Spleen (tissue), 11 donors: ENCODE results near the gene IFNGR1. TPM values are rescaled to one million over a fixed set of nuclear protein-coding genes. Genes with fewer than 3 reads are reported as not detected.
A peak's percentile ranks its signal among the peaks of the same experiment; 100 is the strongest.

Experiments used
- DNase-seq: peaks from one replicate; pipeline ENCODE4 v3.0.0-alpha.2; 2020
- H3K27ac ChIP-seq, 8 donors: fragments of 200-600 bp; sonication (generic) in 7 of 8; 1 replicate in 4 of 8; 2 replicates in 4 of 8; pipeline versions ENCODE4 v1.5.0 to v1.8.0; 2016 to 2021; ENCODE audit warnings: inconsistent platforms in 4 of 8, mild to moderate bottlenecking in 4 of 8, moderate library complexity in 1 of 8
- H3K27me3 ChIP-seq, 7 donors: fragments of 200-600 bp; sonication (generic) in 6 of 7; replicated peaks in 1 of 7; 1 replicate in 4 of 7; 2 replicates in 3 of 7; pipeline versions ENCODE4 v1.5.0 to v1.8.0; 2016 to 2021; ENCODE audit warnings: inconsistent platforms in 3 of 7, mild to moderate bottlenecking in 1 of 7
- H3K36me3 ChIP-seq, 6 donors: fragments of 200-600 bp; sonication (generic) in 5 of 6; 1 replicate in 4 of 6; 2 replicates in 2 of 6; pipeline versions ENCODE4 v1.5.0 to v1.8.0; 2016 to 2021; ENCODE audit warnings: inconsistent platforms in 2 of 6
- H3K4me1 ChIP-seq, 6 donors: fragments of 200-600 bp; sonication (generic) in 5 of 6; 1 replicate in 3 of 6; 2 replicates in 3 of 6; pipeline versions ENCODE4 v1.5.0 to v1.8.0; 2016 to 2021; ENCODE audit warnings: inconsistent platforms in 3 of 6
- H3K4me3 ChIP-seq, 8 donors: fragments of 200-600 bp; sonication (generic) in 7 of 8; 1 replicate in 4 of 8; 2 replicates in 4 of 8; pipeline versions ENCODE4 v1.5.0 to v1.8.0; 2016 to 2021; ENCODE audit warnings: inconsistent platforms in 4 of 8, mild to moderate bottlenecking in 4 of 8, moderate library complexity in 2 of 8
- H3K9me3 ChIP-seq, 8 donors: fragments of 200-600 bp; sonication (generic) in 7 of 8; 1 replicate in 4 of 8; 2 replicates in 4 of 8; pipeline versions ENCODE4 v1.5.0 to v1.8.0; 2016 to 2021; ENCODE audit warnings: inconsistent platforms in 4 of 8
- CTCF ChIP-seq, 11 experiments: fragments of 200-600 bp in 7 of 11; fragments of 450-650 bp in 4 of 11; sonication (generic) in 4 of 11; IDR thresholded peaks in 8 of 11; conservative IDR thresholded peaks in 3 of 11; 1 replicate in 7 of 11; 2 replicates in 4 of 11; pipeline versions ENCODE4 v1.4.0 to v1.8.0; 2016 to 2021; ENCODE audit warnings: antibody characterized with exemption in 11 of 11, inconsistent platforms in 4 of 11, mild to moderate bottlenecking in 1 of 11
- POLR2A ChIP-seq, 3 donors: fragments of 450-650 bp; IDR thresholded peaks; one replicate each; pipeline ENCODE4 v1.5.1; 2017; ENCODE audit warnings: antibody characterized with exemption in 3 of 3, mild to moderate bottlenecking in 1 of 3
- POLR2AphosphoS5 ChIP-seq, 3 donors: sonication (generic); formaldehyde crosslinking; IDR thresholded peaks; one replicate each; pipeline ENCODE4 v1.5.1; 2017; ENCODE audit warnings: antibody characterized with exemption in 3 of 3
- WGBS, 5 donors: extraction: QIAGEN DNeasy Blood & Tissue Kit in 3 of 5; methylation state at CpG; one replicate each; pipeline versions ENCODE4 v1.1.5 to v1.1.7; 2013 to 2018; 5-methylcytosine and 5-hydroxymethylcytosine counted together
- intact Hi-C: fragments of 100-400 bp; cut with DNase I; formaldehyde crosslinking; loops from one replicate; pipeline ENCODE4 v1.15.0; 2023; ENCODE audit warnings: low total_unique reads
- polyA plus RNA-seq, 3 donors: library from polyadenylated mRNA; stranded (reverse); fragments of 200-250 nt; gene quantifications; one replicate each; pipeline ENCODE4 v1.2.1, GENCODE V29; 2013
- total RNA-seq, 7 donors: library from RNA; depleted of rRNA in 3 of 7; stranded (reverse); fragments of >200 nt in 3 of 7; fragmentation: NEBNext Ultra II Directional in 4 of 7; extraction: Animal tissue kit (Norgen Biotek cat#: 25700) in 4 of 7; gene quantifications; one replicate each; pipeline versions ENCODE4 v1.1.0 to v1.2.1, GENCODE V29; 2016 to 2021
- donor health status: healthy with polysubstance abuse.
- donor health status: DM: no; HTN: no; CAD: no; lungs with moderate emphysema.
- donor health status: DM: no; HTN: no; CAD: no.
- donor health status: Bipolar disorder and iron deficiency.
- donor health status: healthy.
- donor health status: DM: no; HTN: no; CAD: no.
- donor health status: DM: yes; HTN: yes; CAD: no.

IFNGR1 gene
- total and polyA plus RNA-seq, 10 donors = 119 to 291 (median 183) TPM

- no peak for DNase-seq
- intact Hi-C loops = loop anchor here (10.0 kb wide), 1 partner anchor 55 kb away; no protein-coding TSS in a partner anchor
- Histone ChIP-seq H3K36me3 (no peaks in the 10 kb centered on the region), H3K4me1 (peaks cover 0 to 52% (median 14%) of the 10 kb centered on the region in 6 donors), H3K9me3 (peaks cover 0 to 18% (median 9%) of the 10 kb centered on the region in 8 donors), H3K27me3 (no peaks in the 10 kb centered on the region), H3K27ac (no peak overlapping the region), H3K4me3 (no peak overlapping the region)
- 77 to 85% (median 79%) methylated on average over 6 of the region's 6 CpGs for WGBS, 5 donors
- no peak for TF ChIP-seq POLR2A (IDR thresholded peaks at IDR 0.05)
- no peak for TF ChIP-seq POLR2AphosphoS5 (IDR thresholded peaks at IDR 0.05)
- no peak for TF ChIP-seq CTCF (IDR thresholded peaks at IDR 0.05 in 8 of 11, conservative IDR thresholded peaks at IDR 0.05 in 3 of 11)
These were observed 41.0 kb upstream of the IFNGR1 start for GRCh38 chr6:137260217-137260616.

- intact Hi-C loops = no loop called here
- Histone ChIP-seq H3K4me1 (peaks cover 0 to 52% (median 14%) of the 10 kb centered on the region in 6 donors), H3K27ac (no peak overlapping the region), H3K9me3 (peaks cover 0 to 27% (median 18%) of the 10 kb centered on the region in 8 donors), H3K4me3 (no peak overlapping the region), H3K27me3 (no peaks in the 10 kb centered on the region), H3K36me3 (no peaks in the 10 kb centered on the region)
- no peak for DNase-seq
- TF ChIP-seq CTCF (IDR thresholded peaks at IDR 0.05 in 8 of 11, conservative IDR thresholded peaks at IDR 0.05 in 3 of 11) (no peak), POLR2AphosphoS5 (IDR thresholded peaks at IDR 0.05) (no peak)
These were observed 40.2 kb upstream of the IFNGR1 start for GRCh38 chr6:137259349-137259748.

- no peaks in the 10 kb centered on the region for H3K27me3 ChIP-seq
- H3K27ac ChIP-seq = peak overlapping the region in 3 of 8 donors; percentile 48 to 50 (median 49)
- peaks cover 0 to 39% (median 29%) of the 10 kb centered on the region in 8 donors for H3K9me3 ChIP-seq
- intact Hi-C loops = no loop called here
- no peak overlapping the region for H3K4me3 ChIP-seq
- no peaks in the 10 kb centered on the region for H3K36me3 ChIP-seq
- 26 to 78% (median 57%) methylated on average over 3 of the region's 3 CpGs for WGBS, 5 donors
- TF ChIP-seq POLR2A (IDR thresholded peaks at IDR 0.05) = no peak
- TF ChIP-seq POLR2AphosphoS5 (IDR thresholded peaks at IDR 0.05) = peak in 1 of 3 donors; percentile 77
- TF ChIP-seq CTCF (IDR thresholded peaks at IDR 0.05 in 8 of 11, conservative IDR thresholded peaks at IDR 0.05 in 3 of 11) = no peak
- peaks cover 0 to 52% (median 14%) of the 10 kb centered on the region in 6 donors for H3K4me1 ChIP-seq
- DNase-seq = peak; percentile 83
These were observed 39.0 kb upstream of the IFNGR1 start for GRCh38 chr6:137258170-137258569.

GRCh38 chr6:137256350-137257103, 37.3 kb upstream of the IFNGR1 start:
- intact Hi-C loops = no loop called here
- Histone ChIP-seq H3K4me1 (peaks cover 0 to 36% (median 7%) of the 10 kb centered on the region in 6 donors), H3K27ac (peak overlapping the region in 3 of 8 donors; percentile 35 to 43 (median 41)), H3K9me3 (peaks cover 0 to 43% (median 29%) of the 10 kb centered on the region in 8 donors), H3K36me3 (no peaks in the 10 kb centered on the region), H3K27me3 (no peaks in the 10 kb centered on the region), H3K4me3 (no peak overlapping the region)
- no peak for DNase-seq
- TF ChIP-seq POLR2AphosphoS5 (IDR thresholded peaks at IDR 0.05) (no peak), POLR2A (IDR thresholded peaks at IDR 0.05) (no peak), CTCF (IDR thresholded peaks at IDR 0.05 in 8 of 11, conservative IDR thresholded peaks at IDR 0.05 in 3 of 11) (no peak)
- WGBS, 5 donors = 89 to 95% (median 90%) methylated on average over 1 of the region's 1 CpG
